ENCODE data around the gene ESRRG. TPM values are rescaled to one million over a fixed set of nuclear protein-coding genes. Genes with fewer than 3 reads are reported as not detected.

Gene ESRRG
- total RNA-seq, 1 donor from 2014 or later: not detected

DNA sequence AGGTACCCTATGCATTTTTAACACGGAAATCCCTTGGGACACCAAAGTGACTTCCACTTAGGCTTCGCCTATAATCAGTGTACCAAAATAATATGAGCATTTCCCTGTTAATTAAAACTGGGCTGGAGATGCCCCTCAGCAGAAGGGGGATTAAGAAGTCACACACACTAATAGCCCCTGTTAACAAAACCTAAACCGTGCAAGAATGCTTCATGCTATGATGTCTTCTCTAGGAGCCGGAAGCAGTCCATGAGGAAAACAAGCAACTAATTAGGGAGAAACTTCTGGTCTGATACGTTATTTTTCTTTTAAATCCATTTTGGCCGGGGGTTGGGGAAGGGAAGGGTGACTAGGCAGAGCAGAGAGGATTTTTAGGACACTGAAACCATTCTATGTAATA is 123.4 kb downstream of the ESRRG start:
- FAIRE-seq: no peak
- TF ChIP-seq, protein P1, sequence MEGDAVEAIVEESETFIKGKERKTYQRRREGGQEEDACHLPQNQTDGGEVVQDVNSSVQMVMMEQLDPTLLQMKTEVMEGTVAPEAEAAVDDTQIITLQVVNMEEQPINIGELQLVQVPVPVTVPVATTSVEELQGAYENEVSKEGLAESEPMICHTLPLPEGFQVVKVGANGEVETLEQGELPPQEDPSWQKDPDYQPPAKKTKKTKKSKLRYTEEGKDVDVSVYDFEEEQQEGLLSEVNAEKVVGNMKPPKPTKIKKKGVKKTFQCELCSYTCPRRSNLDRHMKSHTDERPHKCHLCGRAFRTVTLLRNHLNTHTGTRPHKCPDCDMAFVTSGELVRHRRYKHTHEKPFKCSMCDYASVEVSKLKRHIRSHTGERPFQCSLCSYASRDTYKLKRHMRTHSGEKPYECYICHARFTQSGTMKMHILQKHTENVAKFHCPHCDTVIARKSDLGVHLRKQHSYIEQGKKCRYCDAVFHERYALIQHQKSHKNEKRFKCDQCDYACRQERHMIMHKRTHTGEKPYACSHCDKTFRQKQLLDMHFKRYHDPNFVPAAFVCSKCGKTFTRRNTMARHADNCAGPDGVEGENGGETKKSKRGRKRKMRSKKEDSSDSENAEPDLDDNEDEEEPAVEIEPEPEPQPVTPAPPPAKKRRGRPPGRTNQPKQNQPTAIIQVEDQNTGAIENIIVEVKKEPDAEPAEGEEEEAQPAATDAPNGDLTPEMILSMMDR (IDR thresholded peaks at IDR 0.05; ENCODE audit: insufficient read depth, low read length, severe bottlenecking): no peak
- DNase-seq (ENCODE audit: low read depth): no peak
- Histone ChIP-seq H3K36me3 (ENCODE audit: control insufficient read depth, insufficient read depth, low read length) (no peaks in the 10 kb centered on the region), H3K4me3 (ENCODE audit: low read depth, low read length) (no peak overlapping the region), H3K27me3 (ENCODE audit: control insufficient read depth, insufficient read depth, low read length) (no peaks in the 10 kb centered on the region)

DNA sequence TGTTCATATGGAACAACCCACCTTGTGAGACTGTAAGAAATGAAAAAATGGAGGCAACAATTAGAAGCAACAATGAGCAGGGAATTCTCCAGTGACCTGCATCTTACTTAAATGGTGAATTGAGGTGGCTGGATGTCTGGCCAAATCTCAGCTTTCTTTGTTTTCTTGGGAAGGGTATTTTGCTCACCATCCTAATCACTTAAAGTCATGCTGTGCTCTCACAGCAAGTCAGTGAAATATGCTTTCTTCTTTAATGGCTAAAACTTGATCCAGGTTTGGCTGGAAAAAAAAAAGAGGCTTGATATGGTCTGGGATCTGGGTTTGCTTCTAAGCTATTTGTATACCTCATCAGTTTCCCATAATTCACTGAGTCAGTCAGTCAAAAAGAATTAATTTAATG is 124.8 kb downstream of the ESRRG start:
- H3K27me3 ChIP-seq (ENCODE audit: control insufficient read depth, insufficient read depth, low read length): no peaks in the 10 kb centered on the region
- H3K36me3 ChIP-seq (ENCODE audit: control insufficient read depth, insufficient read depth, low read length): no peaks in the 10 kb centered on the region
- H3K4me3 ChIP-seq (ENCODE audit: low read depth, low read length): no peak overlapping the region
- DNase-seq (ENCODE audit: low read depth): no peak
- no peak for FAIRE-seq
- TF ChIP-seq, protein P1 (IDR thresholded peaks at IDR 0.05; ENCODE audit: insufficient read depth, low read length, severe bottlenecking): no peak

DNA sequence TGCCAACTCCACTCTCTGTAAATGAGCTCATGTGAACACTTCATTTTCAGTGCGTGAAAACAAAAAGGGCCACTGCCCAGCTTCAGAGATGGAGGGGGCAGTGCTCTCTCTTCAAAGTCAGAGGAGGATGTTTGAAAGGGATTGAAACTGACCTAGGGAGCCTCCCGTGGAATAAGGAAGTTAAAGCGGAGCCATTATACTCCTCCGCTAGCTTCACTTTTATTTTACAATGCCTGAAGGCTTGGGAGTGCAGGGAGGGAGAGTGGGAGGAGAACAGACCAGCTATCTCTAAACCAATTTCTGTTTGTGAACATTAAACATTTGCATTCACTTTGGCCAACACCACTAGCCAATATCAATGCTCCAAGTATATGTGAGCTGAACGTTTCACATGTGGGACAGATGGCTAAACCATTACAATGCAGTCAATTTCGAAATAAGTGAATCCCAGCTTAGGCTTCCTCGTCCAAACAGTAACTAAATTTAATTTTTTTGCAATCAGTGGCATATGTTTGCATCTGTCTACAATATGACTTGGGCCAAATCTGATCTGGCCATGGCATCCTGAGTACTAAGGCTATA is 126.9 kb downstream of the ESRRG start:
- Histone ChIP-seq H3K27me3 (ENCODE audit: control insufficient read depth, insufficient read depth, low read length) (no peaks in the 10 kb centered on the region), H3K36me3 (ENCODE audit: control insufficient read depth, insufficient read depth, low read length) (no peaks in the 10 kb centered on the region), H3K4me3 (ENCODE audit: low read depth, low read length) (no peak overlapping the region)
- TF ChIP-seq, protein P1 (IDR thresholded peaks at IDR 0.05; ENCODE audit: insufficient read depth, low read length, severe bottlenecking): no peak
- no peak for FAIRE-seq
- DNase-seq (ENCODE audit: low read depth): no peak

DNA sequence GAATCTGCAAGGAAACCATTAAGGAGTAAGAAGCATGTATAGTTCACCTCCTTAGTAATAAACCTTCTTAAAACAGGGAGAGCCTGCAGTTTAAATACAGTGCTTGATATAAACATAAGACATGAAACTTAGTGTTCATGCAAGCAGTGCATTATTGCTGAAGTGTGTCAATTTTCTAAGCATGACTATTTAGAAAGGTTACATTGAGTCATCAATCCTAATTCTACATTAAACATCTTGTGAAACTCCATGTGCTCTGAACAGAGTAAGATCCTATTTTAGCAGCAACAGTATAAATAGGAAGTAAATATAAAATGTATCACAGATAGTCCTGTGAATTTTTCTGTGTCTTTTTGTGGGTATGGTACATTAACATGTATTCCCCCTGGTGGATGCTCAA is 135.5 kb downstream of the ESRRG start:
- Histone ChIP-seq H3K4me3 (ENCODE audit: low read depth, low read length) (no peak overlapping the region), H3K27me3 (ENCODE audit: control insufficient read depth, insufficient read depth, low read length) (no peaks in the 10 kb centered on the region), H3K36me3 (ENCODE audit: control insufficient read depth, insufficient read depth, low read length) (no peaks in the 10 kb centered on the region)
- no peak for FAIRE-seq
- DNase-seq (ENCODE audit: low read depth): peak; percentile 53
- TF ChIP-seq, protein P1 (IDR thresholded peaks at IDR 0.05; ENCODE audit: insufficient read depth, low read length, severe bottlenecking): no peak

DNA sequence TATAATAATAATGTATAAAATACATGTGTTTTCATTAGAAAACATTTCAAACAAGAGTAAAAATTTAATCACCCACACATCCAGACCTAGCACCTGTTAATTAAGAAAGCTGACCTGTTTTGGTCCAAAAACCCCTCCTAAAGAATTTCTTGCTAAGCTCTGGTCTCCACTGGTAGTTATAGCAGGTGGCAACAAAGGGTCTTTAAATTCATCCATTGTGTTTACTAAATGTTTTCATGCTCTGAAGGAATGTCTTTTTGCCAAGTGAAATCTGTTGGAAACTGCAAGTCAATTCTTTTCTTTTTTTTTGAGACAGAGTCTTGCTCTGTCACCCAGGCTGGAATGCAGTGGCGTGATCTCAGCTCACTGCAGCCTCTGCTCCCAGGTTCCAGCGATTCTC is 141.1 kb downstream of the ESRRG start:
- H3K36me3 ChIP-seq (ENCODE audit: control insufficient read depth, insufficient read depth, low read length): no peaks in the 10 kb centered on the region
- H3K4me3 ChIP-seq (ENCODE audit: low read depth, low read length): no peak overlapping the region
- no peaks in the 10 kb centered on the region for H3K27me3 ChIP-seq (ENCODE audit: control insufficient read depth, insufficient read depth, low read length)
- FAIRE-seq (no peak), DNase-seq (ENCODE audit: low read depth) (no peak)
- TF ChIP-seq, protein P1 (IDR thresholded peaks at IDR 0.05; ENCODE audit: insufficient read depth, low read length, severe bottlenecking): no peak

DNA sequence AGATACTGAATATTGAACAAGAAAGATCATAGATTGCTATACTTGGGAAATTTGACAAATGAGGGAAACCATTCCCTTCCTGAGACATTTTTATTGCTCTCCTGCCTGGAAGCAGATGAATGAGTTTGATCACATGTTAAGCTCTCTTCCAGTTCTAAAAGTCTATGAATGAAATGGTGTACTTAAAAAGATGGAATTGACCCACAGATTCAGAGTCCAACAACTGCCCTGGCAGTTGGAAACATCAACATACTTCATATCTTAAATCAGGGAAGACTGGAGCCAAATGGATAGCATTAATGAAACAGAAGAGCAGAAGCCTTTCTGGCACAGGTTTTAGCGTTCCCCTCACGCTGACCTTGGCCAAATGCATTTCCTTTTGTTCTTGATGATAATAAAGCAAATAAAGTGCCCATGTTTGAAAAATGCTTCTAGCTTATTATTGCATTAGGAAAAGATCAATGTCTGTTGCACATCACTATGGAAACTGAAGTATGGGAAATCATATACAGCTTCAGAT is 142.6 kb downstream of the ESRRG start:
- FAIRE-seq: no peak

More for the DNA sequence above, 142.6 kb downstream of the ESRRG start:
- no peak for DNase-seq (ENCODE audit: low read depth)
- TF ChIP-seq, protein P1 (IDR thresholded peaks at IDR 0.05; ENCODE audit: insufficient read depth, low read length, severe bottlenecking): no peak
- Histone ChIP-seq H3K27me3 (ENCODE audit: control insufficient read depth, insufficient read depth, low read length) (no peaks in the 10 kb centered on the region), H3K4me3 (ENCODE audit: low read depth, low read length) (no peak overlapping the region), H3K36me3 (ENCODE audit: control insufficient read depth, insufficient read depth, low read length) (no peaks in the 10 kb centered on the region)
